ENCODE data around the gene CT45A2.
"Not testable (repeated sequence)": the region's sequence is repeated elsewhere in the genome, so short reads cannot be mapped to it uniquely, and the experiment has no call there.

DNA sequence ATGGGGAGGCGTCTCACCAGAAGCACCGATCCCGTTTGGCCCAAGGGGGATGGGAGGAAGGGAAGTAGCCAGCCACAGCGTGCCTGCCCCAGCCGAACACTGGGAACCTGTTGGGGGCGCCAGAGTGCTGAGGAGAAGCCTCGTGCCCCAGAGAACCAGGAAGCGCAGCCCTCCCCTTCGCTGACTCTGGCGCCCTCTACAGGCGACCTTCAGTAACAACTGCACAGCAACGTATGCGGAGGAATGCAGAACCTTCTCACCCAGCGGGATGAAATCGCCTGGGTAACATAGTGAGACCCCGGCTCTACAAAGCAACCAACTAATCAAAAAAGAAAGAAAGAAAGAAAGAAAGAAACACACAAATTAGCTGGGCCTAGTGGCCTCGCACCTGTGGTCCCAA is 34.6 kb upstream of the CT45A2 start, which contains the start of gene CT45A8:
- TF ChIP-seq, protein P1, sequence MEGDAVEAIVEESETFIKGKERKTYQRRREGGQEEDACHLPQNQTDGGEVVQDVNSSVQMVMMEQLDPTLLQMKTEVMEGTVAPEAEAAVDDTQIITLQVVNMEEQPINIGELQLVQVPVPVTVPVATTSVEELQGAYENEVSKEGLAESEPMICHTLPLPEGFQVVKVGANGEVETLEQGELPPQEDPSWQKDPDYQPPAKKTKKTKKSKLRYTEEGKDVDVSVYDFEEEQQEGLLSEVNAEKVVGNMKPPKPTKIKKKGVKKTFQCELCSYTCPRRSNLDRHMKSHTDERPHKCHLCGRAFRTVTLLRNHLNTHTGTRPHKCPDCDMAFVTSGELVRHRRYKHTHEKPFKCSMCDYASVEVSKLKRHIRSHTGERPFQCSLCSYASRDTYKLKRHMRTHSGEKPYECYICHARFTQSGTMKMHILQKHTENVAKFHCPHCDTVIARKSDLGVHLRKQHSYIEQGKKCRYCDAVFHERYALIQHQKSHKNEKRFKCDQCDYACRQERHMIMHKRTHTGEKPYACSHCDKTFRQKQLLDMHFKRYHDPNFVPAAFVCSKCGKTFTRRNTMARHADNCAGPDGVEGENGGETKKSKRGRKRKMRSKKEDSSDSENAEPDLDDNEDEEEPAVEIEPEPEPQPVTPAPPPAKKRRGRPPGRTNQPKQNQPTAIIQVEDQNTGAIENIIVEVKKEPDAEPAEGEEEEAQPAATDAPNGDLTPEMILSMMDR (IDR thresholded peaks at IDR 0.05; ENCODE audit: extremely low read depth in 1 of 2, insufficient read depth in 1 of 2, low read depth in 1 of 2, low read length in 2 of 2) = not testable (repeated sequence)
- not testable (repeated sequence) for TF ChIP-seq POLR2AphosphoS5 (IDR thresholded peaks at IDR 0.05; ENCODE audit: insufficient read depth, low read depth, low read length); EZH2 (IDR thresholded peaks at IDR 0.05; ENCODE audit: borderline replicate concordance, low read depth, low read length, severe bottlenecking); GATA2 (IDR thresholded peaks at IDR 0.05; ENCODE audit: insufficient read depth, insufficient read length, low read depth, low read length); POLR2A (IDR thresholded peaks at IDR 0.05; ENCODE audit: low read depth, low read length); JUN (IDR thresholded peaks at IDR 0.05; ENCODE audit: borderline replicate concordance, insufficient read depth, insufficient read length, low read depth); FOS (IDR thresholded peaks at IDR 0.05; ENCODE audit: borderline replicate concordance, insufficient read depth, low read length); MYC (IDR thresholded peaks at IDR 0.05; ENCODE audit: low read depth, low read length)
- TF ChIP-seq, protein P2, sequence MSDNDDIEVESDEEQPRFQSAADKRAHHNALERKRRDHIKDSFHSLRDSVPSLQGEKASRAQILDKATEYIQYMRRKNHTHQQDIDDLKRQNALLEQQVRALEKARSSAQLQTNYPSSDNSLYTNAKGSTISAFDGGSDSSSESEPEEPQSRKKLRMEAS (IDR thresholded peaks at IDR 0.05; ENCODE audit: insufficient read depth, insufficient read length) = not testable (repeated sequence)
